IgD-negative memory B cell (primary cell): ENCODE data around the gene NCS1. TPM values are rescaled to one million over a fixed set of nuclear protein-coding genes. Genes with fewer than 3 reads are reported as not detected.
A peak's percentile ranks its signal among the peaks of the same experiment; 100 is the strongest.

Source experiments
- H3K27ac Mint-ChIP-seq, 3 donors: one replicate each; pipeline ENCODE4 v1.8.0; 2020 to 2022; ENCODE audit warnings: mild to moderate bottlenecking in 3 of 3, mixed read lengths in 3 of 3, moderate library complexity in 1 of 3
- H3K27me3 Mint-ChIP-seq: one replicate; pipeline ENCODE4 v1.8.0; 2021; ENCODE audit warnings: mixed read lengths
- H3K36me3 Mint-ChIP-seq: one replicate; pipeline ENCODE4 v1.8.0; 2020; ENCODE audit warnings: mild to moderate bottlenecking, mixed read lengths
- H3K4me1 Mint-ChIP-seq, 3 donors: one replicate each; pipeline ENCODE4 v1.8.0; 2020 to 2022; ENCODE audit warnings: mixed read lengths in 3 of 3, mild to moderate bottlenecking in 1 of 3
- H3K4me3 Mint-ChIP-seq, 4 donors: one replicate each; pipeline ENCODE4 v1.8.0; 2020 to 2022; ENCODE audit warnings: mild to moderate bottlenecking in 4 of 4, mixed read lengths in 4 of 4, moderate library complexity in 3 of 4
- H3K9me3 Mint-ChIP-seq, 3 donors: one replicate each; pipeline ENCODE4 v1.8.0; 2020 to 2021; ENCODE audit warnings: mixed read lengths in 3 of 3, mild to moderate bottlenecking in 1 of 3
- polyA plus RNA-seq: library from polyadenylated mRNA; unstranded; fragments of 300-500 nt; fragmentation: Illumina TruSeq; gene quantifications from one replicate; pipeline ENCODE4 v1.2.3, GENCODE V29; 2021

Gene NCS1
- polyA plus RNA-seq, 1 donor from 2014 or later = not detected

DNA sequence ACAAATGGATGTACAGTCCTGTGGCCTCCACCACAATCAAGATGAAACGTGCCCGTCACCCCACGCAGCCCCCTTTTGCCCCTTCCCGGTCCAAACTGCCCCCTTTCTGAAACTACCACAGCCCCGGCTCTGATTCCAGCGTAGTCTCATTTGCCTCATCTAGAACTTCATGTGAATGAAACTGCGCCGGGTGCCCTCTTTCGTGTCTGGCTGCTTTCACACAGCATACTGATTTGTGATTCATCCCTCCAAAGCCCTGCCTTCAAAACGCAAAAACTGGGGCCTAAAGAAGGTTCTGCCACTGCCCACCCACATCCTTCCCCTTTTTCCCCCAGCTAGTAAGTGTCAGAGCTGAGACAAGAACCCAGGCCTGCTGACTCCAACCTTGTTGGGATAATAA, 31.5 kb upstream of the NCS1 start:
- Mint-ChIP-seq H3K9me3 (no peaks in the 10 kb centered on the region), H3K36me3 (peaks cover 5% of the 10 kb centered on the region), H3K27ac (peak overlapping the region in 1 of 3 donors; percentile 47), H3K4me3 (no peak overlapping the region), H3K27me3 (peaks cover 19% of the 10 kb centered on the region), H3K4me1 (peaks cover 0 to 9% (median 7%) of the 10 kb centered on the region in 3 donors)

DNA sequence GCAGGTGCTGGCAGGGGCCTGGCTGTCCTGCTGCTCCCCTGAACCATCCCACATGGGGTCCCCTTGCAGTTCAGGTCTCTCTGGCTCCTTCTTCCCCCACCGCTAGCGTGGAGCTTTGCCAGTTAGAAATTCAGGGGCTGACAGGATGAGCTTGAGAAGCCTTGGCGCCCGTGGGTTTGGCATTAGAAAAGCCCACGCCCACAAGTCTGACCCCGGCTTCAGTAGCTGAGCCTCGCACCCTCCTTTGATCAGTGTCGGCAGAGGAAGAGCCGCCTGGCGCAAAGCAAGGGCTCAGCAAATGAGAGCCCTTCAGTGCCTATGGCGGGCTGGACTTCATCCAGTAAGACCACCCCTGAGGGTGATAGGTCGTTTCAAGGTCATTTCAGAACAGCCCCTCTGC, 30.1 kb upstream of the NCS1 start:
- Mint-ChIP-seq H3K4me3 (no peak overlapping the region), H3K4me1 (peaks cover 0 to 9% (median 6%) of the 10 kb centered on the region in 3 donors), H3K9me3 (no peaks in the 10 kb centered on the region), H3K27me3 (peaks cover 21% of the 10 kb centered on the region), H3K36me3 (no peaks in the 10 kb centered on the region), H3K27ac (no peak overlapping the region)

DNA sequence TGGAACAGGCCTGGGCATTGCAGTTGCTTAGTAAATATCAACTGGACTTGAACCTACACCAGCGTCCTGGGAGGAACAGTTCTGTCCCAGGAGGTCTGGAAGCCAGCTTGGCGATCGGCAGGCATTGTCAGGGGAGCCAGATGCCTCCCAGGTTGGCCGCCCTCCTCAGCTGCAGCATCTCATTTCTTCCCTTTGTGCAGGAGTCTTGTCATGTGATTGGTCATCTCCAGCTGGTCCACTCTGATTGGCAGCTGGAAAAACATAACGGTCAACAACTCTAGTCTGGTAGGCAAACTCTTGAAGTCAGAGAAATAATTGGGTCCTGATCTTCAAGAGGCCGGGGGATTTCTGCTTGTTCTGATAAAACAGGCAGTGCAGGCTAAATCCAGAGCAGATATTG, 29.6 kb upstream of the NCS1 start:
- Mint-ChIP-seq H3K9me3 (no peaks in the 10 kb centered on the region), H3K27me3 (peaks cover 21% of the 10 kb centered on the region), H3K36me3 (no peaks in the 10 kb centered on the region), H3K27ac (no peak overlapping the region), H3K4me1 (peaks cover 0 to 9% (median 6%) of the 10 kb centered on the region in 3 donors), H3K4me3 (no peak overlapping the region)

DNA sequence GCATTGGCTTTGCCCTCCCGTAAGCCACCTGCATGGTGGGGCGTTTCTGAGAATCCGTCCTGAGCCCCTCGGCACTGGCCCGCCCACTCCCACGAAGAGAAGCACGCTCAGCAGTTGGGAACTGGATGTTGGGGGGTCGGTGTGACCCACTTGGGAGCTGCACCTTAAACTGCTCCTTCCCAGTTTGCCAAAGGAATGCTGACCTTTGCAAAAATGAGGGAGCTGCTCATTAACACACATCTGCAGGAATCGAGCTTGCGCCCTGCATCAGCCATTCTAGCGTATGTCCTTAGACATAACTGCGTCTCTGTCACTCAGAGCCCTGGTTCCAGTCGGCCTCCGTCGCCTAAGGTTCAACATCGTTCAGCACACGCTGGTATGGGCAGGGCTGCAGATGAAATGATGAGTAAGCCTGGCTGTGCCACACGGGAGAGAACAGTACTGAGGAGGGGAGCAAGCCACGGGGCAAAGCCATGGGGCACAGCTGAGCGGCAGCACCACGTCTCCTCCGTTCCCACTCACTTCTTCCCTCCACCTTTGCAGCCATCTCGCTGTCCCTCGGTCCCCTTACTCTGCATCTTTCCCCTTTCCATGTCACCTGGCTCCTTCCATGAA, 28.8 kb upstream of the NCS1 start:
- Mint-ChIP-seq H3K27ac (peak overlapping the region in 1 of 3 donors; percentile 56), H3K36me3 (no peaks in the 10 kb centered on the region), H3K27me3 (peaks cover 21% of the 10 kb centered on the region), H3K4me3 (no peak overlapping the region), H3K4me1 (peaks cover 0 to 9% (median 6%) of the 10 kb centered on the region in 3 donors), H3K9me3 (no peaks in the 10 kb centered on the region)

DNA sequence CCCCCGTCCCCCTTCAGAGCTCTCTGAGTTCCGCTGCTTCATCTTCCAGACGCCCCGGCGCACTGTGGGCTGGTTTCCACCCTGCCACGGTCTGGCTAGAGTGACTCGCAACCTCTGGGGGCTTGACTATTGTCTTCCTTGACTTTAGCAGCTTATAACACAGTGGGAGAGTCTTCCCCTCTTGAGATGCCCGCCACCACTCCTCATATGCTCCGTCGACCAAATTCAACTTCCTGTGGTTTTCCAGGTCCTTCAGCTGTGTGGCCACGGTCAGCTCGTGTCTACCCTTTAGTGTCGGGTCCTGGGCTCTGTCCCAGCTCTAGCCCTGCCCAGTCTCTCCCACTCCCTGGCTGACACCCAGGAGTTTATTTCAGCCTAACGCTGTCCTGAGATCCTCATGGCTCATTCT, 28.2 kb upstream of the NCS1 start:
- H3K4me3 Mint-ChIP-seq = peak overlapping the region in 2 of 4 donors; percentile 17 to 18
- H3K9me3 Mint-ChIP-seq = no peaks in the 10 kb centered on the region
- no peaks in the 10 kb centered on the region for H3K36me3 Mint-ChIP-seq
- H3K4me1 Mint-ChIP-seq = peaks cover 0 to 9% (median 6%) of the 10 kb centered on the region in 3 donors
- H3K27me3 Mint-ChIP-seq = peaks cover 21% of the 10 kb centered on the region
- H3K27ac Mint-ChIP-seq = peak overlapping the region in 1 of 3 donors; percentile 56

DNA sequence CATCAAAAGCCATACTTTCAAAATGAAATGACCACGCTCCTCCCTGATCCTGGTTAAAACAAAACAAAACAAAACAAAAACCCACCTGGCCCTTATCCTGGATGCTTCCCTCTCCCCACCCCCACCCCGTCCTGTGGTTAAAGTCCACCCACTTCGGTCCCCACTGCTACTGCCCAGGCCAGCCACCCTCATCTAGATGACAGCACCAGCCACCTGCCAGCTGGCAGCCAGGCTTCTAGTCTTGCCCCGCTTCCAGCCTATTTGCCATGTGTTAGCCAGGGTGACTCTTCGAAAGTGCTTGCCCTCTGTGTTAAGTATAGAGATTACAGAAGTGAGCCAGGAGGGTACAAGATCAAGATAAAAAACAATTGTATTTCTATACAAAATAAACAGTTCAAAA, 27.5 kb upstream of the NCS1 start:
- peaks cover 0 to 9% (median 6%) of the 10 kb centered on the region in 3 donors for H3K4me1 Mint-ChIP-seq
- H3K9me3 Mint-ChIP-seq = no peaks in the 10 kb centered on the region
- H3K4me3 Mint-ChIP-seq = no peak overlapping the region
- no peak overlapping the region for H3K27ac Mint-ChIP-seq
- H3K27me3 Mint-ChIP-seq = peaks cover 21% of the 10 kb centered on the region
- no peaks in the 10 kb centered on the region for H3K36me3 Mint-ChIP-seq

DNA sequence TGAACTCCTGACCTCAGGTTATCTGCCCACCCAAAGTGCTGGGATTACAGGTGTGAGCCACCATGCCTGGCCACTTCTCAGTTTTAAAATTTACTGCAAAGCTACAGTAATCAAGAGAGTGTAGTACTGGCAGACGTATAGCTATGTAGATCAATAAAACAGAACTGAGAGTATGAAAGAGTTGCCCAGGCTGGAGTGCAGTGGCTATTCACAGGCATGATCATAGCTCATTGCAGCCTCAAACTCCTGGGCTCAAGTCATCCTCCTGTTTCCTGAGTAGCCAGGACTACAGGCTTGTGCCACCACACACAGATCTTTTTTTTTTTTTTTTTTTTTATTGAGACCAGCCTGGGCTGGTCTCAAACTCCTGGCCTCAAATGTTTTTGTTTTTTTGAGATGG, 26.5 kb upstream of the NCS1 start:
- no peaks in the 10 kb centered on the region for H3K36me3 Mint-ChIP-seq
- H3K4me3 Mint-ChIP-seq = no peak overlapping the region
- no peaks in the 10 kb centered on the region for H3K9me3 Mint-ChIP-seq
- H3K27ac Mint-ChIP-seq = no peak overlapping the region
- H3K27me3 Mint-ChIP-seq = peaks cover 21% of the 10 kb centered on the region
- H3K4me1 Mint-ChIP-seq = peaks cover 0 to 7% (median 4%) of the 10 kb centered on the region in 3 donors

DNA sequence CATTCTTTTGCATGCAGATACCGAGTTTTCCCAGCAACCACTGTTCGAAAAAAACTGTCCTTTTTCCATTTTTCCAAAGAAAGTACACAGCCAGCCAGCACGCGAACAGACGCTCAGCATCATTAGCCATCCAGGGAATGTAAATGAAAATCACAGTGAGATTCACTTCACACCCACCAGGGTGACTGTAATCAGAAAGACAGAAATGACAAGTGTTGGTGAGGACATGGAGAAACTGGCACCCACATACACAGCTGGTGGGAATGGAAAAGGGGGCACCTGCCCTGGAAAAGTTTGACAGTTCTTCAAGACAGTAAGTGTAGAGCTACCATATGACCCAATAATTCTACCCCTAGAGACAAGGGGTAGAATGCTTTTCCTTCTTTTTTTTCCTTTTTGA, 25.0 kb upstream of the NCS1 start:
- Mint-ChIP-seq H3K27ac (no peak overlapping the region), H3K4me3 (no peak overlapping the region), H3K4me1 (peaks cover 0 to 3% (median 0%) of the 10 kb centered on the region in 3 donors), H3K27me3 (peaks cover 21% of the 10 kb centered on the region), H3K9me3 (no peaks in the 10 kb centered on the region), H3K36me3 (no peaks in the 10 kb centered on the region)

DNA sequence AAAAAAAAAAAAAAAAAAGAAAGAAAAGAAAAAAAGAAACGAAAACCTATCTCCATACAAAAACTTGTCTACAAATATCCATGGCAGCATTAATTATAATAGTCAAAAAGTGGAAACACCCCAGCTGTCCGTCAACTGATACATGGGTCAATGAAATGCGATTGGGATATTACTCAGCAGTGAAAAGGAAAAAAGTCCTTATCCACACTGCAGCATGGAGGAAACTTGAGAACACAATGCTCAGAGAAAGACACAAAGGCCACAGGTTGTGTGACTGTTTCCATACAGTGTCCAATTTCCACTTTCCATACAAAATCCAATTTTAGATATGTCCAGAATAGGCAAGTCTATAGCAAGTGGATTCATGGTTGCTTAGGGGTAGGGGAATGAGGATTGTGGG, 24.3 kb upstream of the NCS1 start:
- H3K9me3 Mint-ChIP-seq = no peaks in the 10 kb centered on the region
- peaks cover 0 to 3% (median 0%) of the 10 kb centered on the region in 3 donors for H3K4me1 Mint-ChIP-seq
- H3K4me3 Mint-ChIP-seq = no peak overlapping the region
- peaks cover 21% of the 10 kb centered on the region for H3K27me3 Mint-ChIP-seq
- H3K27ac Mint-ChIP-seq = no peak overlapping the region
- no peaks in the 10 kb centered on the region for H3K36me3 Mint-ChIP-seq

DNA sequence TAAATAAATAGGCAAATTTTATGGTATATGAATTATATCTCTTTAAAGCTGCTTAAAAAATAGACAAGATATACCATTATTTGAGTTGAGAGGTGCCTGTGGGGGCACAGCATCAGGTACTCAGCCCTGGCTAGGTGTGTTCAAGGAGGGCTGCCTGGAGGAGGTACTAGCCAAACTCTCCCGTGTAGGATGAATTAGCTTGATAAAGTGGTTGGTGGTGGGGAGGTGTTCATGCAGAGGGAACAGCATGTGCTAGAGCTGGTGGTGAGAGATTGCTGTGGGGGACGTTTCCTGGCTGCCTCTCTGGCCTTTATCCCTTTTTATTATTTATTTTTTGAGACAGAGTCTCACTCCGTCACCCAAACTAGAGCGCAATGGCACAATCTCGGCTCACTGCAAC, 23.2 kb upstream of the NCS1 start:
- Mint-ChIP-seq H3K36me3 (no peaks in the 10 kb centered on the region), H3K4me1 (peaks cover 0 to 1% (median 0%) of the 10 kb centered on the region in 3 donors), H3K4me3 (no peak overlapping the region), H3K27me3 (peaks cover 12% of the 10 kb centered on the region), H3K9me3 (no peaks in the 10 kb centered on the region), H3K27ac (no peak overlapping the region)

DNA sequence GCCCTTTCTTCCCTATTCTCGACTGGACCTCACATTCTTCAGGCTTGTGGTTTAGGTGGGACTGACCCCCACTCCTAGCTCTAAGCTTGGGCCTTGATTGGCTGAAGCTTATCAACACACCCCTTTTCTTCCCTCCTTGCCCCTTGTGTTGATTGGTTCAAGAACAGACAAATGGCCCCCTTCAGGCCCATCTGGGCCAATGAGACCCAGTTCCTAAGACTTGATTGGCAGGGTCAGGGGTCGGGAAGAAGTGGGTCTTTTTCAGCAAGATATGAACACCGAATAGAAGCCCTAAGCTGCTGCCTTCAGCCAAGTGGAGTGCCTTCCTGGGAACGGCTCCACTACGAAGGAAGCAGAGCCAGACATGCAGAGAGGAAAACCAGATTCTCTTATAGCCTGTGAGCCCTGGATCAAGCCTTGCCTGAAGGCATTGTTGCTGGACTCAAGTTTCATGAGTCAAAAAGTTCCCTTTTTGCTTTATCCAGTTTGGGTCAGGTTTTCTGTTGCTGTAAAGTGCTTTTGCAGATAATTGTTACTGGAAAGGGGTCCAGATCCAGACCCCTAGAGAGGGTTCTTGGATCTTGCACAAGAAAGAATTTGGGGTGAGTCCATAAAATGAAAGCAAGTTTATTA, 22.4 kb upstream of the NCS1 start:
- Mint-ChIP-seq H3K36me3 (no peaks in the 10 kb centered on the region), H3K9me3 (no peaks in the 10 kb centered on the region), H3K4me1 (no peaks in the 10 kb centered on the region), H3K4me3 (no peak overlapping the region), H3K27ac (no peak overlapping the region), H3K27me3 (peaks cover 10% of the 10 kb centered on the region)

DNA sequence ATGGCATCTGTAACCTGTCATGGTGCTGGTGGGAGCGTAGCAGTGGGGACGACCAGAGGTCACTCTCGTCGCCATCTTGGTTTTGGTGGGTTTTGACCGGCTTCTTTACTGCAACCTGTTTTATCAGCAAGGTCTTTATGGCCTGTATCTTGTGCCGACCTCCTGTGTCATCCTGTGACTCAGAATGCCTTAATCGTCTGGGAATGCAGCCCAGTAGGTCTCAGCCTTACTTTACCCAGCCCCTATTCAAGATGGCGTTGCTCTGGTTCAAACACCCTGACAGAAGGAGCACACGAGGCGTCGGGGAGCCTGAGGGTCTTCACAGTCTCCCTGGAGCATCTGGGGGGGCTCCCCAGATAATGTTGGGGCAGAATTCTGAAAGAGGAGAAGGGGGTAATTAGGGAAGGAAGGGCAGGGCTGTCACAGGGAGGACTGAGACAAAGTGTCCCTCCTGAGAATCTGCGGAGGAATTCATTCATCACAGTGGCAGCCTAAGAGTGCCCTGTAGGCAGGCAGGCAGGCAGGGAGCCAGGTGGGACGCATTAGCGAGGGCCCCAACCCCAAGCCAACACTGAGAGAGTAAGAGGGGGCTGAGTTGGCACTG, 21.3 kb upstream of the NCS1 start:
- H3K27me3 Mint-ChIP-seq = peaks cover 2% of the 10 kb centered on the region
- no peak overlapping the region for H3K4me3 Mint-ChIP-seq
- no peaks in the 10 kb centered on the region for H3K4me1 Mint-ChIP-seq
- H3K36me3 Mint-ChIP-seq = no peaks in the 10 kb centered on the region
- H3K27ac Mint-ChIP-seq = no peak overlapping the region
- H3K9me3 Mint-ChIP-seq = no peaks in the 10 kb centered on the region

DNA sequence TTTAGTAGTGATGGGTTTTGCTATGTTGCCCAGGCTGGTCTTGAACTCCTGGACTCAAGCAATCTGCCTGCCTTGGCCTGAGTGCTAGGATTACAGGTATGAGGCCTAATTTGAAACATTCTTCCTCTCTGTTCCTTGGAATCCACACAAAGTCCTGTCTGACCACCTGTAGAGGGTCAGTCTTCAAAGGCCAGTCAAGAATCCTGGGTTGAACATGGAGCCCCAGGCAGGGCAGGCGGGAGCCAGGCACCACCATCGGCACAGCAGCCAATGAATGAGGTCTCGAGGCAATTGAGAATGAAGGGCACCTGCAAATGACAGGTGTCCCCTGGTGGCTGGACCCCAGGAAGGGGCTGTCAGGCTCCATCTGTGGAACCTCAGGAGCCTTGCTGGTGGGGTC, 17.4 kb upstream of the NCS1 start:
- Mint-ChIP-seq H3K9me3 (no peaks in the 10 kb centered on the region), H3K27ac (no peak overlapping the region), H3K4me1 (no peaks in the 10 kb centered on the region), H3K27me3 (no peaks in the 10 kb centered on the region), H3K4me3 (no peak overlapping the region), H3K36me3 (no peaks in the 10 kb centered on the region)

DNA sequence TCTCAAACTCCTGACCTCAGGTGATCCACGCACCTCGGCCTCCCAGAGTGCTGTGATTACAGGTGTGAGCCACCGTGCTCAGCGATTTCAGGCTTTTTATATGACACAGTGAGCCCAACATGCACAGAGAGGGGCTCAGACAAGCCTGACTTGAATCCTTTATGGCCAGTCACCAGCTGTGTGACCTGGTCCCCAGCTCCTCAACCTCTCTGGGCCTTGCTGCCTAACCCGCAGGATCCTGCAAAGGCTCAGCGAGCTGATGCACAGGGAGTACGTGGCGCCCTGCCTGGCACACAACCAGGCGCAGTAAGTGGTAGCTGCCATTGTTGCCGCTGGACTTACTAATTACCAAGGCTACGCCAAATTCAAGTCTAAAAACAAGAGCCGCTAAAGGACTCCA, 16.6 kb upstream of the NCS1 start:
- no peaks in the 10 kb centered on the region for H3K4me1 Mint-ChIP-seq
- no peak overlapping the region for H3K27ac Mint-ChIP-seq
- H3K36me3 Mint-ChIP-seq = no peaks in the 10 kb centered on the region
- no peaks in the 10 kb centered on the region for H3K27me3 Mint-ChIP-seq
- no peak overlapping the region for H3K4me3 Mint-ChIP-seq
- no peaks in the 10 kb centered on the region for H3K9me3 Mint-ChIP-seq

DNA sequence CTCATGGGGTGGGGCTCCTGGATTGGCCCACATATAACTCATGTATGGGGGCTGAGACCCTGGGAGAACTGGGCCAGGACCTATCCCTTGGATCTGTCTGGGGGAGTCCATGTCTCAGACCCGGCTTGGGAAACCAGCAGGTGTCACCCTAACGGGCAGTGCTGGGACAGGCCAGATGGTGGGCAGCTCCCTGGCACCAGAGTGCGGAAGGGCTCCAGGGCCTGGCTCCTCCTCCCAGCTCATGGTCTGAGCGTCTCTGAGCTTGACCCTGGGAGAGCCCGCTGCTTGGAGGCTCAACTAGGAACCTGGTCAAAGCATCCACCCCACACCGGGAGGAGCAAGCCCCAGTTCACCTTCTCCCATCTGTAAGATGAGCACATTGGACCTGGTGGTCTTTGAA, 15.5 kb upstream of the NCS1 start:
- Mint-ChIP-seq H3K4me3 (no peak overlapping the region), H3K4me1 (no peaks in the 10 kb centered on the region), H3K36me3 (no peaks in the 10 kb centered on the region), H3K9me3 (no peaks in the 10 kb centered on the region), H3K27ac (no peak overlapping the region), H3K27me3 (no peaks in the 10 kb centered on the region)

DNA sequence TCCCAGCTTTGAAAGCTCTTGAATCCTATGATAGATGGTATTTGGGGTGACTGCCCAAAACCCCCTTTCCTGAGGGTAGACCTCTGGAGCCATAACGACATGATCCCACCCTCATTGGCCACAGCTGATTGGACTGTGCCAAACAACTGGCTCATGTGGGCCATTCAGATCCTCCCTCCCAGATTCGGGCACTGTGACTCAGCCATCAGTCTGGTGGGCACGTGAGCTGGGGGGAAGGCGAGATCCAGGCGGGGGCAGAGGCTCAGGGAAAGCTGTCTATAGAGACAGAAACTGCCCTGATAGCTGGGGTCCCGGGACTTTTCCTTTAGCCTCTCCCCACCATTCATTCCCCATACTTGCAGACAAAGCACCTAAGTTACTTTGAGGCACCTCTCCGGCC, 15.1 kb upstream of the NCS1 start:
- Mint-ChIP-seq H3K4me3 (no peak overlapping the region), H3K27ac (no peak overlapping the region), H3K4me1 (no peaks in the 10 kb centered on the region), H3K36me3 (no peaks in the 10 kb centered on the region), H3K9me3 (no peaks in the 10 kb centered on the region), H3K27me3 (no peaks in the 10 kb centered on the region)
